Muscle of leg (tissue), 11 donors: ENCODE results near the gene TMTC2. TPM values are rescaled to one million over a fixed set of nuclear protein-coding genes. Genes with fewer than 3 reads are reported as not detected.
A peak's percentile ranks its signal among the peaks of the same experiment; 100 is the strongest.

Experiments used
- DNase-seq: peaks from one replicate; pipeline ENCODE4 v3.0.0; 2013
- H3K27ac ChIP-seq: one replicate; pipeline ENCODE4 v1.5.1; 2013; ENCODE audit warnings: mild to moderate bottlenecking, low read length, control low read depth
- H3K27me3 ChIP-seq: one replicate; pipeline ENCODE4 v1.6.1; 2013; ENCODE audit warnings: low read length; ENCODE audit not compliant: control insufficient read depth, insufficient read depth
- H3K36me3 ChIP-seq: one replicate; pipeline ENCODE4 v1.6.1; 2013; ENCODE audit warnings: low read length; ENCODE audit not compliant: control insufficient read depth, insufficient read depth
- H3K4me1 ChIP-seq: one replicate; pipeline ENCODE4 v1.6.1; 2013; ENCODE audit warnings: low read length; ENCODE audit not compliant: control insufficient read depth, insufficient read depth
- H3K4me3 ChIP-seq: one replicate; pipeline ENCODE4 v1.5.1; 2013; ENCODE audit warnings: low read length, control low read depth
- H3K9me3 ChIP-seq: replicated peaks from 2 replicates; pipeline ENCODE4 v1.6.1; 2013; ENCODE audit warnings: low read depth, low read length; ENCODE audit not compliant: control insufficient read depth
- WGBS: methylation state at CpG from one replicate; pipeline ENCODE4 v1.1.5; 2013; ENCODE audit warnings: missing lambda C conversion rate; ENCODE audit not compliant: insufficient coverage; 5-methylcytosine and 5-hydroxymethylcytosine counted together
- polyA plus RNA-seq, 8 donors: library from polyadenylated mRNA; unstranded; fragments of 120-200 nt; gene quantifications; one replicate each; pipeline versions ENCODE4 v1.2.1 to v1.2.3, GENCODE V29; 2013; ENCODE audit warnings: inconsistent platforms in 1 of 8, low replicate concordance in 1 of 8; ENCODE audit not compliant: insufficient read length in 8 of 8, insufficient read depth in 1 of 8
- total RNA-seq: library from RNA; stranded (reverse); fragments of 120-200 nt; gene quantifications from one replicate; pipeline ENCODE4 v1.2.4, GENCODE V29; 2013

The TMTC2 gene
- total and polyA plus RNA-seq, 9 donors, result 10.8 to 24.8 (median 18.3) TPM

DNA sequence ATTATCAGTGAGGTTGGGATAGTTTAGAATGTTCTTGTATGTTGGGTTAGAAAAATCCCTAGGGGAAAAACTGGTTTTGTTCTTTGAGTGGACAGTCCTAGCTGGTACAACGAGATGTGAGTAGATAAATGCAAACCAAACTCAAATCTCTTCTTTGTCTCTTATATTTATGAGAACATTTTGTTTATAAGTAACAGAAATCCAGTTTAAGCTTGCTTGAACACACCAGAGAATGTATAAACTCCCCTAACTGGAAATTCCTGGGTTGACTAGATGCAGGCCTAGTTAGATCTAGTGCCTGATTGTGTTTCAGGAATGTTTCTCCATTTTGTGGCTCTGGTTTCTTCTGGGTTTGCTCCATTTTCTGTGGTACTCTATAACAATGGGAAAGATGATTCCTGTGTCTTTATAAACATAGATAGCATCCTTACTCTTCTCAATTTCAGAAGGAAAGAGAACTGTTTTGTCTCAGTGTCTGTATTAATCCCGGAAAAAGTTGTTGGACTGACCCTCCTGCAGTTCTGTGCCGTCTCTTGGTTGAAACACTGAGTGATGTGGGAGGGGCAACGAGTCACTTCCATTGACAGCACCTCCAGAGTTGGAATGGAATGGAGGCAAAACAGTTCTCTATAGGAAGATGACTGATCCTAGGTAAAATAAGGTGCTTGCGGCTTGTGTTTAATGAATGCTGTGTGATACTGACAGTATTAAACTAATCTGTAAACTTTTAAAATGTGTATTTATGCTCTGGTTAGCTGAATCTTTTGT, 244.8 kb downstream of the TMTC2 start:
- no peak overlapping the region for H3K4me3 ChIP-seq
- H3K27me3 ChIP-seq, result no peaks in the 10 kb centered on the region
- no peak for DNase-seq
- no peaks in the 10 kb centered on the region for H3K4me1 ChIP-seq
- H3K9me3 ChIP-seq, result no peaks in the 10 kb centered on the region
- no peaks in the 10 kb centered on the region for H3K36me3 ChIP-seq
- H3K27ac ChIP-seq, result no peak overlapping the region
- 81% methylated on average over 3 of the region's 5 CpGs for WGBS

GRCh38 chr12:82937151-82937550, 250.4 kb downstream of the TMTC2 start:
- H3K27me3 ChIP-seq, result no peaks in the 10 kb centered on the region
- H3K36me3 ChIP-seq, result no peaks in the 10 kb centered on the region
- H3K4me1 ChIP-seq, result no peaks in the 10 kb centered on the region
- peak; percentile 42 for DNase-seq
- no peak overlapping the region for H3K27ac ChIP-seq
- no CpG with 5 or more reads among the region's 2 CpGs for WGBS
- no peaks in the 10 kb centered on the region for H3K9me3 ChIP-seq
- no peak overlapping the region for H3K4me3 ChIP-seq

GRCh38 chr12:82942521-82942920, 255.8 kb downstream of the TMTC2 start:
- WGBS, result no CpG with 5 or more reads among the region's 2 CpGs
- H3K27ac ChIP-seq, result no peak overlapping the region

GRCh38 chr12:82942991-82943401, 256.3 kb downstream of the TMTC2 start:
- Histone ChIP-seq H3K36me3 (no peaks in the 10 kb centered on the region), H3K4me3 (no peak overlapping the region), H3K9me3 (no peaks in the 10 kb centered on the region), H3K4me1 (no peaks in the 10 kb centered on the region), H3K27me3 (no peaks in the 10 kb centered on the region), H3K27ac (no peak overlapping the region)
- no CpG with 5 or more reads among the region's 2 CpGs for WGBS
- DNase-seq, result peak; percentile 71

More at GRCh38 chr12:82942521-82942920, 255.8 kb downstream of the TMTC2 start:
- H3K4me3 ChIP-seq, result no peak overlapping the region
- peak; percentile 39 for DNase-seq
- no peaks in the 10 kb centered on the region for H3K27me3 ChIP-seq
- H3K36me3 ChIP-seq, result no peaks in the 10 kb centered on the region
- no peaks in the 10 kb centered on the region for H3K9me3 ChIP-seq
- no peaks in the 10 kb centered on the region for H3K4me1 ChIP-seq

DNA sequence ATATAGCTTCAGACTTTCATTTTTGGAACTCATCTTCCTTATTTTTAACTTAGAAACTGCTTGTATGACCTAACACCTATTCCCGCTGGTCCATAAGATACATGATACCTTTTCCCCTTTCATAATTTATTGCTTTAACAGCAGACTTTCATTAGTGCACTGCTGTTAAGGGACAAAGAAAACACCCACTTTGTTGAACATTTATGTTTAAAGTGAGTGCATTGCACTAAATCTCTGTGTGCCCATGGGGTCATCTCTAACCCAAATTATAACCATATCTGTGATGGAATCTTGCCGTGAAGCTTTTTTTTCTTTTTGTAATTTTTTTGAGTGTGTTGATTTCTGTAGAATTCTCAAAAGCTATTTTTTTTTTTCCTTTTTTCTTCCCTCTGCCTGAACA, 261.8 kb downstream of the TMTC2 start:
- no peaks in the 10 kb centered on the region for H3K4me1 ChIP-seq
- no peak overlapping the region for H3K27ac ChIP-seq
- no peak overlapping the region for H3K4me3 ChIP-seq
- 33% methylated on average over 1 of the region's 2 CpGs for WGBS
- no peaks in the 10 kb centered on the region for H3K27me3 ChIP-seq
- DNase-seq, result peak; percentile 80
- H3K9me3 ChIP-seq, result no peaks in the 10 kb centered on the region
- H3K36me3 ChIP-seq, result no peaks in the 10 kb centered on the region

- no peaks in the 10 kb centered on the region for H3K4me1 ChIP-seq
- WGBS, result no CpG with 5 or more reads among the region's 2 CpGs
- DNase-seq, result no peak
These were observed 263.6 kb downstream of the TMTC2 start for GRCh38 chr12:82950356-82950755.

GRCh38 chr12:82952946-82953345, 266.2 kb downstream of the TMTC2 start:
- H3K9me3 ChIP-seq, result no peaks in the 10 kb centered on the region
- H3K4me3 ChIP-seq, result no peak overlapping the region
- no peak for DNase-seq
- WGBS, result no CpG with 5 or more reads among the region's 3 CpGs
- no peaks in the 10 kb centered on the region for H3K36me3 ChIP-seq
- H3K27ac ChIP-seq, result no peak overlapping the region
- no peaks in the 10 kb centered on the region for H3K27me3 ChIP-seq
- no peaks in the 10 kb centered on the region for H3K4me1 ChIP-seq

More at GRCh38 chr12:82950356-82950755, 263.6 kb downstream of the TMTC2 start:
- Histone ChIP-seq H3K4me3 (no peak overlapping the region), H3K27me3 (no peaks in the 10 kb centered on the region), H3K27ac (no peak overlapping the region), H3K9me3 (no peaks in the 10 kb centered on the region), H3K36me3 (no peaks in the 10 kb centered on the region)

GRCh38 chr12:82953397-82953796, 266.7 kb downstream of the TMTC2 start:
- H3K4me3 ChIP-seq, result no peak overlapping the region
- H3K27ac ChIP-seq, result no peak overlapping the region
- DNase-seq, result no peak
- H3K9me3 ChIP-seq, result no peaks in the 10 kb centered on the region
- no peaks in the 10 kb centered on the region for H3K36me3 ChIP-seq
- no peaks in the 10 kb centered on the region for H3K27me3 ChIP-seq
- no peaks in the 10 kb centered on the region for H3K4me1 ChIP-seq
- WGBS, result no CpG with 5 or more reads among the region's 1 CpG

DNA sequence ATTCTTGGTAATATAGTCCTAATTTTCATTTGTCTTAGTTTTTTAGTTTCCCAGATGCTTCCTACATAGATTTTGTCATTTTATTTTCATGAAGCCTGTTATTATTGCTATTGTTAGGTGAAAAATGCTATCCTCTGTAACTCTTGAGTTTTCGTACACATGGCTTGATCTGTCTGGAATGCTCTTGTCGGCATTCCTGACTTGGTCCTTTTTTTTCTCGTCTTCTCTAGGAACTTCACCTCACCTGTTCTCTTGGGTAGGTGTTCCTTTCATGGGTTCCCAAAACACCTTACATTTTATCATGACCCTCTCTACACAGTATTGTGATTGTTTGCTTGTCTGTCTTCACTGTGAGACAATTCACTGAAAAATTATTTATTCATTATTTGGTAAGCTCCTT, 267.4 kb downstream of the TMTC2 start:
- Histone ChIP-seq H3K9me3 (no peaks in the 10 kb centered on the region), H3K27me3 (no peaks in the 10 kb centered on the region), H3K36me3 (no peaks in the 10 kb centered on the region), H3K4me3 (no peak overlapping the region), H3K4me1 (no peaks in the 10 kb centered on the region), H3K27ac (no peak overlapping the region)
- no peak for DNase-seq
- WGBS, result no CpG with 5 or more reads among the region's 3 CpGs

- H3K27ac ChIP-seq, result no peak overlapping the region
- no peaks in the 10 kb centered on the region for H3K9me3 ChIP-seq
- no peak overlapping the region for H3K4me3 ChIP-seq
- no CpG with 5 or more reads among the region's 2 CpGs for WGBS
- no peaks in the 10 kb centered on the region for H3K4me1 ChIP-seq
- H3K27me3 ChIP-seq, result no peaks in the 10 kb centered on the region
- H3K36me3 ChIP-seq, result no peaks in the 10 kb centered on the region
- no peak for DNase-seq
These were observed 267.9 kb downstream of the TMTC2 start for GRCh38 chr12:82954572-82954971.
